Breast epithelium (tissue), 4 donors: ENCODE results near the gene SYNDIG1. TPM values are rescaled to one million over a fixed set of nuclear protein-coding genes. Genes with fewer than 3 reads are reported as not detected.

Experiments
- DNase-seq, 2 donors: peaks; one replicate each; pipeline ENCODE4 v3.0.0-alpha.2; 2019; ENCODE audit warnings: low spot score in 2 of 2
- H3K27ac ChIP-seq, 2 donors: fragments of 200-600 bp; sonication (generic) in 1 of 2; one replicate each; pipeline ENCODE4 v1.5.1; 2016 to 2019; ENCODE audit warnings: mild to moderate bottlenecking in 1 of 2
- H3K27me3 ChIP-seq, 2 donors: fragments of 200-600 bp; sonication (generic) in 1 of 2; one replicate each; pipeline versions ENCODE4 v1.5.1 to v1.6.0; 2017 to 2019; ENCODE audit warnings: control low read depth in 1 of 2, mild to moderate bottlenecking in 1 of 2
- H3K36me3 ChIP-seq: fragments of 200-600 bp; one replicate; pipeline ENCODE4 v1.5.1; 2019
- H3K4me1 ChIP-seq, 2 donors: fragments of 200-600 bp; sonication (generic); one replicate each; pipeline ENCODE4 v1.5.1; 2016 to 2019; ENCODE audit warnings: control low read depth in 1 of 2
- H3K4me3 ChIP-seq, 3 donors: fragments of 200-600 bp; sonication (generic); 1 replicate in 2 of 3; 2 replicates in 1 of 3; pipeline ENCODE4 v1.5.1; 2016 to 2019; ENCODE audit warnings: mild to moderate bottlenecking in 3 of 3, moderate library complexity in 2 of 3
- H3K9me3 ChIP-seq, 2 donors: fragments of 200-600 bp; sonication (generic) in 1 of 2; one replicate each; pipeline ENCODE4 v1.5.1; 2016 to 2019; ENCODE audit warnings: control low read depth in 1 of 2
- CTCF ChIP-seq, 3 donors: fragments of 450-650 bp; IDR thresholded peaks; one replicate each; pipeline ENCODE4 v1.5.1; 2016 to 2017; ENCODE audit warnings: antibody characterized with exemption in 3 of 3, mild to moderate bottlenecking in 3 of 3, moderate library complexity in 3 of 3
- POLR2A ChIP-seq: fragments of 450-650 bp; IDR thresholded peaks from one replicate; pipeline ENCODE4 v1.6.1; 2016; ENCODE audit warnings: antibody characterized with exemption, mild to moderate bottlenecking, moderate library complexity
- POLR2AphosphoS5 ChIP-seq, 3 donors: sonication (generic); formaldehyde crosslinking; IDR thresholded peaks; one replicate each; pipeline ENCODE4 v1.6.1; 2017; ENCODE audit warnings: antibody characterized with exemption in 3 of 3
- intact Hi-C: fragments of 100-400 bp; cut with DNase I; formaldehyde crosslinking; loops from one replicate; pipeline ENCODE4 v1.15.1; 2023; ENCODE audit warnings: low total_unique reads
- total RNA-seq, 3 donors: library from RNA; depleted of rRNA; stranded (reverse); fragments of >200 nt; gene quantifications; one replicate each; pipeline ENCODE4 v1.1.0, GENCODE V29; 2016

SYNDIG1 gene
- total RNA-seq, 3 donors from 2014 or later = under 0.01 to 0.48 (median 0.15) TPM

GRCh38 chr20:24659835-24660234 lies 190.4 kb downstream of the SYNDIG1 start:
- intact Hi-C loops = no loop called here

DNA sequence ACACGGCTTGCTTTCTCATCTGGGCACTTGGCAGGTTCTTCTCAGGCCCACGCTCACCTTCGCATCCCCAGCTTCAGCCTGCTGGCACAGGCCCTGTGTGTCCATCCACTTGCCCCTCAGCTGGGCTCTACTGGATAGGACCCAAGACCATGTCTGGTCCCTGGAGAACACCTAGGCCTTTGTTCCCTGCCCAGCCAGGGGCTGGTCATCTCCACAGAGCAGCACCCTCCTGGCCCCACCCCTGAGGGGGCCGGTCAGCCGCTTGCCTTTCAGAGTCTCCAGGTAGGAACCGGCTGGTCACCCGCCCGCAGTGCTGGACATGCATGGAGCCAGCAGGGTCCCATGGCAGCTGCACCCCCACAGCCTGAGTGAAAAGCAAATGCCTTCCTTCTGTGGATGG lies 191.2 kb downstream of the SYNDIG1 start:
- DNase-seq = no peak
- no peak for TF ChIP-seq POLR2AphosphoS5 (IDR thresholded peaks at IDR 0.05)
- TF ChIP-seq CTCF (IDR thresholded peaks at IDR 0.05) = no peak
- no peak for TF ChIP-seq POLR2A
- Histone ChIP-seq H3K4me3 (no peak overlapping the region), H3K4me1 (no peaks in the 10 kb centered on the region), H3K9me3 (no peaks in the 10 kb centered on the region), H3K27ac (no peak overlapping the region), H3K27me3 (peaks cover 0 to 12% of the 10 kb centered on the region in 2 donors), H3K36me3 (no peaks in the 10 kb centered on the region)
- intact Hi-C loops = no loop called here

More at GRCh38 chr20:24659835-24660234, 190.4 kb downstream of the SYNDIG1 start:
- H3K27ac ChIP-seq = no peak overlapping the region
- no peak for DNase-seq
- no peak for TF ChIP-seq CTCF (IDR thresholded peaks at IDR 0.05)
- TF ChIP-seq POLR2AphosphoS5 (IDR thresholded peaks at IDR 0.05) = no peak
- TF ChIP-seq POLR2A = no peak
- no peak overlapping the region for H3K4me3 ChIP-seq
- no peaks in the 10 kb centered on the region for H3K36me3 ChIP-seq
- H3K9me3 ChIP-seq = no peaks in the 10 kb centered on the region
- no peaks in the 10 kb centered on the region for H3K4me1 ChIP-seq
- peaks cover 0 to 12% of the 10 kb centered on the region in 2 donors for H3K27me3 ChIP-seq

GRCh38 chr20:24661255-24661654 lies 191.8 kb downstream of the SYNDIG1 start:
- DNase-seq = no peak
- H3K36me3 ChIP-seq = no peaks in the 10 kb centered on the region
- H3K27me3 ChIP-seq = peaks cover 0 to 12% of the 10 kb centered on the region in 2 donors
- no peak for TF ChIP-seq CTCF (IDR thresholded peaks at IDR 0.05)
- no peak for TF ChIP-seq POLR2A
- no peak overlapping the region for H3K27ac ChIP-seq
- no peak overlapping the region for H3K4me3 ChIP-seq
- H3K4me1 ChIP-seq = no peaks in the 10 kb centered on the region
- intact Hi-C loops = no loop called here
- H3K9me3 ChIP-seq = no peaks in the 10 kb centered on the region

- DNase-seq = no peak
- Histone ChIP-seq H3K27ac (no peak overlapping the region), H3K36me3 (no peaks in the 10 kb centered on the region), H3K4me1 (no peaks in the 10 kb centered on the region), H3K9me3 (no peaks in the 10 kb centered on the region), H3K27me3 (peaks cover 0 to 12% of the 10 kb centered on the region in 2 donors), H3K4me3 (no peak overlapping the region)
- intact Hi-C loops = no loop called here
- no peak for TF ChIP-seq POLR2AphosphoS5 (IDR thresholded peaks at IDR 0.05)
- TF ChIP-seq CTCF (IDR thresholded peaks at IDR 0.05) = no peak
- no peak for TF ChIP-seq POLR2A
These were observed 192.9 kb downstream of the SYNDIG1 start for GRCh38 chr20:24662322-24662721.

- no peaks in the 10 kb centered on the region for H3K36me3 ChIP-seq
- TF ChIP-seq POLR2AphosphoS5 (IDR thresholded peaks at IDR 0.05) = no peak
- no peak for TF ChIP-seq POLR2A
- TF ChIP-seq CTCF (IDR thresholded peaks at IDR 0.05) = no peak
- no peaks in the 10 kb centered on the region for H3K9me3 ChIP-seq
- peaks cover 0 to 12% of the 10 kb centered on the region in 2 donors for H3K27me3 ChIP-seq
- no peak for DNase-seq
- no peaks in the 10 kb centered on the region for H3K4me1 ChIP-seq
- no peak overlapping the region for H3K4me3 ChIP-seq
- no peak overlapping the region for H3K27ac ChIP-seq
- intact Hi-C loops = no loop called here
These were observed 193.4 kb downstream of the SYNDIG1 start for GRCh38 chr20:24662752-24663365.
